ENCODE data around the gene NKAIN2. TPM values are rescaled to one million over a fixed set of nuclear protein-coding genes. Genes with fewer than 3 reads are reported as not detected.

The NKAIN2 gene
- total RNA-seq, 1 donor from 2014 or later = not detected

DNA sequence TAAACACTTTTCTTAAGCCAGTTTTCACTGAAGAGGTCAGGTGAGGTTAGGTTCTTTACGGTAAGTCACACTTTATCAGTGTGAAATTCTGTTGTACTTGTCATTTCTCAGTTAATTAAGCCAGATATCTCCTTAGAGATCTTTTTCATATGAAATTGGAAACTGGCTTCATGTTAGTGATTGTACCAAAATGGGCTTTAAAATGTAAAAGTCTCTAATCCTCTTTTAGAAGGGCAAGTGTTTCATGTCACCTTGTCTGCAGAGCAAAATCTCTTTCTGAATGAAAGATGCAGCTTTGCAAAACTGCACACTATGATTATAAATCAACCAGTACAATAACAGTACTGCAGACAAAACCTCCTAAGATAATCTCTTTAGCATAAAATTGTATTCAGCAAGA, 949.3 kb downstream of the NKAIN2 start:
- DNase-seq (ENCODE audit: low read depth in 2 of 2) = no peak

DNA sequence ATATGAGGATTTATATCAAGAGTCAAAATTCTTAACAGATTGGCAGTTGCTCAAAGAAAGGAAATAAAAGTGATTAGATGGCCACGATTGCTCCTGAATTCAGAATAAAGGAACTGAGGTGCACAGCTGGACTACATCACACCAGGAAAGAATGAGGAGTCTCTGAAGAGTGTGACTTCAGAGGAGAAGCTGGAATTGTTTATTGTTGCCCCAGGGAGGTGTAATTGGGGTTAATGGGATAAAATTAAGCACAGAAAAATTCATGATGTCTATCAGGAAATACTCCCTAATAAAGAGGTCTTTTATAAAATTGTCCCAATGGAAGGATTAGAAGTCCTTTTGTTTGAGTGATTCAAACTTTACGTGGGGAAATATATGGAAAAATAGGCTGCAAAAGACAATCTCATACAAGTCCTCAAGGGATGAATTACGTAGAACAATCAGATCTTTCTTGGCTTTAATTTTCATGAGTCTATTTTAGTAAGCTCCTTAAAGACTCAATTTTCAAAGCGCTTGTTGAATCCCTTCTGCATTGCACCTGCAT, 950.0 kb downstream of the NKAIN2 start:
- DNase-seq (ENCODE audit: low read depth in 2 of 2) = no peak

DNA sequence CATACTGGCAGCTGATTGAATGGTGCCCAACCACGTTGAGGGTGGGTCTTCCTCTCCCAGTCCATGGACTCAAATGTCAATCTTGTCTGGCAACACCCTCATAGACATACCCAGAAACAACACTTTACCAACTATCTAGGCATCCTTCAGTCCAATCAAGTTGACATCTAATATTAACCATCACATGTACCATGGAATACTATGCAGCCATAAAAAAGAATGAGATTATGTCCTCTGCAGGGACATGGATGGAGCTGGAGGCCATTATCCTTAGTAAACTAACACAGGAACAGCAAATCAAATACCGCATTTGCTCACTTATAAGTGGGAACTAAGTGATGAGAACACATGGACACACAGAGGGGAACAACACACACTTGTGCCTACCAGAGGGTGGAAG, 951.7 kb downstream of the NKAIN2 start:
- DNase-seq (ENCODE audit: low read depth in 2 of 2) = no peak

DNA sequence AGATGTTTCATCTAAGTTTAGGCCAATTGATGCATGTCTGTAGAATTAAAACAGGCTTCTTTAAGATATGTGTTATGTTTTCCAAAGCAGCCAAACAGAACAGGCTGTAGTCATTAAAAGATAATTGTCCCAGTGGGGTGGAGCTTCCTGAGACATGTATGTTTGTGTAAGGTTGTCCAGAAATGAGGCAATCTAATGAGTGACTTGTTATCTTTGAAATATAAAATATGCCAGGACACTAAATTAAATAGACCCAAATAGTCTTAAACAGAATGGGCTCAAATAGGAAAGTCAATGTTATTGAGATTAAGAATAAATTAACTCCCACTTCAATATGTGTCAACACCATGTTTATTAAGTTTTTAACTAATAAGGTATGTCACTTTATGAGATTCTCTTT, 953.9 kb downstream of the NKAIN2 start:
- DNase-seq (ENCODE audit: low read depth in 2 of 2) = no peak

DNA sequence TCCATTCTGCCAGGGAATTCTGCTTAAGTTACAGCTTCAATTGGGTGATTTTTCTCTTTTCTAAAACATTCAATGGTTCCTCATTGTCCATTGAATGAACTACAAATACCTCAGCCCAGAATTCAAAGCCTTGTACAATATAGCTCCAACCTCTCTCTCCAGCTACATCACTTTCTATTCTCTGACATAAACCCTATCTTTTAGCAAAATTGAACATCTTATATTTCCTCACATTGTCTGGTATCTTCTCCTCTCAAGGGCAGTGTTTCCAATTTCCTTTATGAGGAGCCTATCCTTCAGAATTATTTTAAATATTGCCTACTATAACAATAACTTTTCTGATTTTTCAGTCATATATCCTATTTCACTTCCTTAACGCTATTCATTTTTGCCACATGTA, 955.0 kb downstream of the NKAIN2 start:
- DNase-seq (ENCODE audit: low read depth in 2 of 2) = no peak

DNA sequence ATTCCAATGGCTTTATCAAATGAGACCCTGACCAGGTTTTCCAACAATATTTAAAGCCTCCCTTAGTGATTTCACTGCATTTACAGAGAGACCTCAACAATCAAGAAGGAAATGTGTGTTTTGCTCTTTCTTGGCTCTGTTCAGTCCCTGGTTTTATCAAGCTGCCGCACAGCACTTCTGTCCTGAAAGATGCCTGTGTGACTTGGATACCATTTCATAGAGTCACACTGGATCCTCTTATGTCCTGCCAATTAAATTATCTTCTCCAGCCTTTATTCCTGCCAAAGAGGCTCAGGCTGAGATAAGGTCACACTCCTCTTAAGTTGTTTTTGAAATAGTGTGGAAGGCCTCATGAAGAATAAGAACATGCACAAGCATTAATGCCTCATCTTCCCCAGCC, 961.6 kb downstream of the NKAIN2 start:
- DNase-seq (ENCODE audit: low read depth in 2 of 2) = no peak

DNA sequence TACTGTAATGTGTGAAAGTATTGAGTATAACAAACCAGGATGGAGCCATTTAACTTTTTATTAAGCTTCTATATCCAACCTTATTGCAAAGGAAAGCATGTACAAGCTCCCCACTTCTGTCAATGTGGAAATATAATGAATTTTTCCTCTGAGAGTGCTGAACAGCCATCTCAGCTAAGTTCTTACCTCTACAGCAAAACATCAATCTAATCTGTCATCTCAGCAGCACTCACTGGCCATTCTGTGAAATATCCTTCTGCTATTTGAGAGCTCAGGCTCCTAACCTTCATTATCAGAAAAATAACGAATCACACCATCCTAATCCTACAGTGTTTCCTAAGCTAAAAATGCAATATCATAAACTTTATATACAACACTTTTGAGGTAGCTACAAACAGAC, 964.6 kb downstream of the NKAIN2 start:
- no peak for DNase-seq (ENCODE audit: low read depth in 2 of 2)

DNA sequence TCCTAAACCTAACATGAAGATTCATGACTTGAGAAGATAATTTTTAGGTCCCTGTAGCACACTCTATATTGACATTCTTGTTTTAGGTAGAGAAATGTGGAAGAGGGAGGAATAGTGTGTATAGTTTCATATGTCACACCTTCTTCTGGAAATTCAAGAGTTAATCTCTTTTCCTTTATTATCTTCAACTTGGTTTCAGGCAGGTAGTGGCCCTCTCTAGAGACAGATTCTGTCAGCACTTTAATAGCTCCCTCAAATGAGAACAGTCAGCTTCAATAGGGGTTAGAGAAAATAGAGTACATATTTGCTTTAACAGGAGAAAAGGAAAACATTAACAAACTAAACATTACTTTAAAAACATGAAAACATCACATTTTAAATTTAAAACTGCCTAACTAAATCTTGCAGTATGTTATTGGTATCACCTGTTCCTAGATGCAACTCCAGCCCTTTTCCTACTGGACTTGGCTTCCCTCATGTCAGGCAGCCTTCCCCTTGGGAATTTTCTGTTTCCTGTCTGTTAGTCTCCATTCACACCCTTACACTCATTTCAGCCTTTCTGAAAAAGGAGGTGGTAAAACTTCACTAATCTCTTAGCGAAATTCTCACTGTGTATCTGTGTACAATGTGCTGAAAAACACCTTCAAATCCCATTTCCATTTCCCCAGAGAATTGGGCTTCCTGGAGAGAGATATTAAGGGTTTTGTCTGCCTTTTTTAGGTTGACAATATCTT, 966.3 kb downstream of the NKAIN2 start:
- no peak for DNase-seq (ENCODE audit: low read depth in 2 of 2)

DNA sequence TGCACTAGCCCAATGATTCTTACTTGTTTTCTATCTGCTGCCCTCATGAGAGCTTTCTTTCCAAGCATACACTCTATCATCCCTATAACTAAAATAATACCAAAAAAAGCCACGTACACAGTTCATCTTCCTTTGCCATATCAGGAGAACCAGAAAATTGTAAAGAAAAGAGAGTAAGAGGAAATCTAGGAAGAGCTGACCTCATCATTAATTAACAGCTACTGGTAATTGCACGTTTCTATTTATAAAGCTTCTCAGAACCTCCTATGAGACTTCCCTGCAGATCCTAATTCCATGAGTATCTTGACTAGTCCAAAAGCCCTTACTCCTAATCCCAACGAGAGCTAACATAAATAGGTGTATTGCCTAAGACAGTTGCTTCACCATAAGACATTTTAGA, 967.1 kb downstream of the NKAIN2 start:
- no peak for DNase-seq (ENCODE audit: low read depth in 2 of 2)

DNA sequence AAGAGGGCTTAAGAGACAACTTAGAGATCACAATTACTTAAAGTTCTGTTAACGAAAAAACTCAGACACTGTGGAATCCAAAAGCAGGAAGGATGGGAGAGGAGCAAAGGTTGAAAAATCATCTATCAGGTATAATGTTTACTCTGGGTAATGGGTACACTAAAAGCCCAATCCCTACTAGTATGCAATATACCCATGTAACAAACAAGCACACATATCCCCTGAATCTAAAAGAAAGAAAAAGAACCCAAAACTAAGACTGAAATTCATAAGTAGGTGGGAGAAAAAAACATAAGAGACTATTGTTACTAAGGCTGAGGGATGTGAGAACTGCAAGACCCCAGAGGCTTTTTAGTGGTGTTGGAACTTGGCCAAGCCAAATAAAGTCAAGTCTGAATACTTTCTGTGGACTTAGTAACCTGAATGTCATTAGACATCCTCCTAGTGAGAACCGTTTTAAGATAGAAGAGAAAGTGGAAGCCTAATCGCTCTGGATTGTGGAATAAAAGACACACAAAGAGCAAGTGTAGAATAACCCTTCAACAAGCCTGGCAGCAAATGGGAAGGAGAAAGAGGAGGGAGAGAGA, 969.2 kb downstream of the NKAIN2 start:
- no peak for DNase-seq (ENCODE audit: low read depth in 2 of 2)

DNA sequence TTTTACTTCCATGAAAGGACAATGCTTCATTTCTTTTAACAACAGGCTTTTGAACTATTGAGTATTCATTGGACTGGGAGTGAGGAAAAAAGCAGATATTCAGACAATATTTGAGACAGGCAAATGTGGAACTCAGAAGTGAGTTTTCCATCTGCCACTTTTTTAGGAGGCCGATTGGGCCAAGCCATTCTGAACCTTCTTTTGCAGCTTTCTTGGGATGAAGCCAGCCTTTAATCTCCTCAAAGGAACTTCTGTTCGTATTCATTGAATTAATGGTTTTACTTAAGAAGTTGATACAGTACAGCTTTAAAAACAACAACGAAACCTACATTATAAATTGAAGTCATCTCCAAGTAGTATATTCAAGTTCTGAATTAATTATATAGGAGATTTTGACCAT, 971.5 kb downstream of the NKAIN2 start:
- no peak for DNase-seq (ENCODE audit: low read depth in 2 of 2)

DNA sequence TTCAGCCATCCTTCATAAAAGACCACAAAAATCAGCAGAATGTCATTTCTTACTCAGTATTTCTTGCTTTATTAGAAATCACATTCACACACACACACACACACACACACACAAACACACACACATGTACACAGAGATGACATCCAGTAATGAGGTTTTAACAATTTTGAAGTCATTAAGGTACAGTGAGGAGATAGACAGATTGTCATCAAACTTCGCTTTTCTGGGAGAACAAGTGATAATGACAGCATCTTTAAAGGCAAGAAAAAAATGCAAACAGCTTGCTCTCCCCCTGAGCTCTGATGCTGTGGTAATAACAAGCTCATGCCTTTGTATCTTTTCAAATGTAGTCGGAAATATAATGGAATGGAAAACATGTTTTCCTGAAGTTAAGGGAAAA, 974.2 kb downstream of the NKAIN2 start:
- DNase-seq (ENCODE audit: low read depth in 2 of 2) = no peak

DNA sequence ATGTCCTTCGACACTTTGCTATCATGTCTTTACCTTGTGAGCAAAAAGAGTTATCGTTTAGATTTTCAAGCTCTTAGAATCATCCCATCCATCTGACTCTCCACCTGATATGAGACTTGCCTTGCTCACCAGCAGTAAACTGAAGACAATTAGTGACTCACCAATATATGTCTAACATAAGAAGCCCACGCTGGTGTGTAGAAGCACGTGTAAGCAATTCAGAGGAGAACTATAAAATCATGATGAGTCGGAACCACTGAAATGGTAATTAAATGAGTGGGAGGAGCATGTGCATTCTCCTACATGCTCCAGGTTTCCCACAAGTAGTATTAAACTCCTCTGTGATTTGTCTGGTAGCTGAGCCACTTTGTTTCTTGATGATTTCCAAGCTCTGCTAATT, 977.0 kb downstream of the NKAIN2 start:
- DNase-seq (ENCODE audit: low read depth in 2 of 2) = no peak

DNA sequence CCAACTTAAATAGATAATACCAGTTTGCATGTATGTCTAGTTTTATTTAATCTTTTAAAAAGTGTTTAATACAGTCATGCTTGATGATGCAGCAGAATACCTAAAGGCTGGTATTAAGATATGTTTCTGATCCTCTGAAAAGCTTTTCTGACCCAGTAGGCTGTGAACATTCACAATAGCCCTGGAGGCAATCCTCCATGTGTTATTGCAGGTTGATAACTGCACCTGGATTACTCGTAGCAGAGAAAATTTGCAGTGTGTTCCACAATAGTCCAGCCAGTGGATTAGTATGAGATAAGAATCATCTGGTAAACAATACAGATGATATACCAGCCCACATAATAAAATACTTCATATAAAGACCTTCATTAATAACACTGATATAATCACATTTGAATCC, 979.7 kb downstream of the NKAIN2 start:
- DNase-seq (ENCODE audit: low read depth in 2 of 2) = no peak

DNA sequence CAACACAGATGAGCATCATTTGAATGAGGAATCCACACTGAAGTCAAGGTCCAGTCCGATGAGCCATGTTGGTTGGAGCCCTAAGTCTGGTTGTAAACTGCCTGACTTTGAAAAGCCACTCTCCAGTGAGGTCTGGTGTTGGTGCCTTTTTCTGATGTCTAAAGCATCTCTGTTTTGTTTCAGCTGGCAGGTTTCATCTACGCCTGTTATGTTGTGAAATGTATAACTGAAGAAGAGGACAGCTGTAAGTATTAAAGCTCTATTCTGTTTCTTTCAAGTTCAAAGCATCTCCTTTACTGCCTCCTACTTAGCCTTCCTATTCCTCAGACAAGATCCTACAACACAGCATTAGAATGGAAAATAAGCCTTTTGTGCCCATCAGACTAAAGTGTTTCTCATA, 987.5 kb downstream of the NKAIN2 start:
- DNase-seq (ENCODE audit: low read depth in 2 of 2) = no peak

DNA sequence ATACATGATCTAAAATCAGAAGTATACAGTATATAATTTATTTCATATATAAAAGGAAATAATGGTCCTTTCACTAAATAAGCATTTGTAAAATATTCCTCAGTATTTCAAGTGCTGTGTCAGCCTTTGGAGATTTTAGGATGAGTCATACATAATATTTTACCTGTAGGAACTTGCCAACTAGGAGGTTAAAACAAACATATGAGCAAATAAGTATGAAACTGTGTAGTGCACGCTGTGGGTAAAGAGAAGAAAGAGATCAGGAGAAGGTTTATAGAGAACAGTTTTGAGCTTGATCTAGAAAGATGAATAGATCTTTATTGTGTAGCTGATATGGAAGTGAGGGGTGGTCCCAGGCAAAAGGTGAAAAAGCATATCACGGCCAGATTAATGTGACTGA, 988.7 kb downstream of the NKAIN2 start:
- DNase-seq (ENCODE audit: low read depth in 2 of 2) = no peak

DNA sequence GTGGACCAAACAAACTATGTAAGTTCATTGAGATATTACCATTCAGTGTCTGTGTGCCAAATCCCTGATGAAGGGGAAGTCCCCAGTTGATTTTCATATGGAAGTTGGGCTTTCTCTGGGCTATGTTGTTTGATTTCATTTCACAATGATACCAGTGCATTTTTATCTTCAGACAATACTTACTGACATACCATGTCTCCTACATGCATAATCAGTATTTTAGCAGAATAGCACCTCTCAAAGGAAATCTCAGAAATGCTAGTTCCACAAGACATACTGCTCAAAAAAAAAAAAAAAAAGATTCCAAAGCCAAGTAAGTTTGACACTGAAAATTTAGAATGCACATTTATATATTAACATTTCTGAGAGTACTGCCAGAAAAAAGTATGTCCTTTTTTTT, 989.7 kb downstream of the NKAIN2 start:
- no peak for DNase-seq (ENCODE audit: low read depth in 2 of 2)

DNA sequence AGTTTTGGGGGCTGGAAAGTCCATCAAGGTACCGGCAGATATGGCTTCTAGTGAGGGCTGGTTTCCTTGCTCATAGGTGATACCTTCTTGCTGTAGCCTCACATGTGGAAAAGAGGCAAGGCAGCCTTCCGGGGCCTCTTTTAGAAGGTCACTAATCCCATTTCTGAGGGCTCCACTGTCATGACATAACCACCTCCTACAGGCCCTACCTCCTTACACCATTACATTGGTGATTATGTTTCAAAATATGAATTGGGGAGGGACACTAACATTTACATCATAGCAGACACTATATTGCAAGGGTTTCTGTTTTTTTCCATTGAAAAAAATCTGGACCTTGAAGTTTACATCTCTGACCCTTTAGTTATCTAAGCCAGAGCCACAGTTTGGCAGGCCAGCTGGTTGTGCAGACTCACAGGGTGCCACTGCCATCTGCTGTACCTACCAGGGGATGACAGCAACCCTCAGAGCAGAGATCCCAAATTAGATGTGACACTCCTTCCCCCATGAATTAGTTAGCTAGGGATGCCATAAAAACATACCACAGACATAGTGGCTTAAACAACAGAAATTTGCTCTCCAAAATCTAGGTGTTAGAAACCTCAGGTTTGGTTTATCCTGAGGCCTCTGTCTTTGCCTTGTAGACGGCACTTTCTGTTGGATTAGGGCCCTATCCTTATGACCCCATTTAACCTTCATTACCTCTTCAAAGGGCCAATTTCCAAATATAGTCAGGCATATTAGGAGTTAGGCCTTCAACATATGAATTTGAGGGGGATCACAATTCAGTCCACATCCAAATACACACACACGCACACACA, 992.2 kb downstream of the NKAIN2 start:
- peak in 1 of 2 donors; percentile 0 for DNase-seq (ENCODE audit: low read depth in 2 of 2)

DNA sequence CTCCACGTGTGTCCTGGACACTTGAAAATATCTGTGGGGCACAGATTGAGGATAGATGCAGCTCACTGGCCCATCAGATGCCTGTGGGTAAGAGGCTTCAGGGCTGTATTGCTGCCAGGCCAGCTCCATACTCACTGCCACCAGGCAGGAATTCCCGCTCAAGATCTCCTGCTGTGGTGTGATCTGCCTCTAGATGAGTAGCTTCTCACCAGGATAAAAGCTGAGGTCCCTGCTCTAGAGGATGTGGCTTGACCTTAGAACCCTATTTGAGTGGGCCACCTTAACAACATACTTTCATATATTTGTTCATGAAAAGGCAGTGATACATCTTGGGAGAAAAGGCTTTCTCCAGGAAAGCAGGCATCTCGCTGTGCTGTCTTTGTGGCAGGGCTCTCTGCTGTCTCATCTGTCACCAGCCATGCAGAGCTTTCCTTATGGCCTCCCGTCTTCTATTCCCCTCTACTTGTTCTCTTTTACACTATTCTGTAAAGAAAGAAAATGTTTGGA, 992.9 kb downstream of the NKAIN2 start:
- no peak for DNase-seq (ENCODE audit: low read depth in 2 of 2)

DNA sequence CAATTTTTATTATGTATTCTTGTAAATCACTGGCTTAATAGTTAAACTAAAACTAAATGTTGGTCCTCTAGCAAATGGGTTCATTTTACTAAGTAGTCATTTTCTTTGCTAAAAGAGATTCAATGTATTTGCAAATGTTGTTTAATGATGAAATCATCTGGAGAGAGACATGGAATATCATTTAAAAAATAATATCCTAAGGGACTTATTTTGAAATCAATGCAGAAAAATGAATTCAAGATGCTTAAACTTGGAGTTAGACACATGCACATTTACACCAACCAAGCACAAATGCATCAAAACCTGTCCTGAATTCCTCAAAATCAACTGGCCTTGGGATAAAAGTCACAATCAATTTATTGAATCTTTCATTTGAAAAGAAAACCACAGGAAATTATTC, 993.6 kb downstream of the NKAIN2 start:
- no peak for DNase-seq (ENCODE audit: low read depth in 2 of 2)

DNA sequence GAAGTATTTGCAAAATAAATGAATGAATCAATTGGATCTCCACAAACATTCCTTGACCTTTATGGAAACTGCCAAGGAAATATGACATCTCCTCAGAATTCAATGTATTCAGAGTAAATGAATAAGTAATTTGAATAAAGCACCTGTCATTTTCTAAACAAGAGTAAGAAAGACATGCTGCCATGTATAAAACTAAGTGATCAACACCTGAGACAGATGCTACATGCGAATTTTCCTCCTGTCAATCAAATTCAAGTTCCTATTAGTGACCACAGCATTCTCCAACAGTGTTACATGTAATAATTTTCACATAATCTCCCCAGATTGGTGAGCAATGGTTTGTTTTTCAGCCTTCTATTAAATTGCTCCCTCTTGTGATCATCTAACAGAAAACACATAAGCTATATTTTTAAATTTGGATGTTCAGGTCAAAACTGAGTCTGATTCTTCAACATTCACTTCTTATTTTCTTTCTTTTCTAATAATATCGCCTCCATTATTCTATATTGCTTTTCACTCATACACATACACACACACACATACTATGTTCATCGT, 995.4 kb downstream of the NKAIN2 start:
- DNase-seq (ENCODE audit: low read depth in 2 of 2) = no peak

DNA sequence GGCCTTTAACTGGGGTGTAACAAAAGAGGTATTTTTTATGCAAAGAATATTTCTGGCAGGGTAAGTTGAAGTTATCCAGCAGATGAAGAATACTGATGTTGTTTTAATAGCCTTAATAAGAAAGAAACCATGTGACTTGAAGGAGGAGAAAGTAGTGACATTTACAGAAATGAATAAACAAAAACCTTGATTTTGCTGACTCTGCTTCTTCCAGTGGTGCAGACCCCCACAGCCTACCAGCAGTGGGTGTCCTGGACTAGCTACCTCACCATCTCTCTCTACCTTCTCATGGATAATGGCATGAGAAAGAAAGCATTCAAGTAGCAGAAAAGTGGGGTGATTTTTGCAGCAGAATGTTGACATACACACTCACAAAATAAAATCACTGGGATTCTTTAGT, 996.0 kb downstream of the NKAIN2 start:
- DNase-seq (ENCODE audit: low read depth in 2 of 2) = no peak

Measured in lung microvascular endothelial cell (primary cell).